NB4 (cell line): Measurements from ENCODE around the gene PDGFA.

Source experiments
- CTCF ChIP-seq: IDR thresholded peaks from one replicate; pipeline ENCODE4 v1.5.1; 2012; ENCODE audit warnings: low read depth, low read length
- MAX ChIP-seq: IDR thresholded peaks from 2 replicates; pipeline ENCODE4 v1.6.1; 2011; ENCODE audit warnings: low read depth, low read length
- MYC ChIP-seq: IDR thresholded peaks from 2 replicates; pipeline ENCODE4 v1.6.1; 2011; ENCODE audit warnings: low read depth, low read length
- POLR2A ChIP-seq: IDR thresholded peaks from 2 replicates; pipeline ENCODE4 v1.6.1; 2011; ENCODE audit warnings: mild to moderate bottlenecking; ENCODE audit not compliant: insufficient read length; ENCODE audit errors: extremely low read depth

GRCh38 chr7:455110-455928 is 64.3 kb downstream of the PDGFA start:
- TF ChIP-seq CTCF: no peak
- TF ChIP-seq POLR2A: no peak
- no peak for TF ChIP-seq MAX
- no peak for TF ChIP-seq MYC
